ENCODE measurements around the gene KRT6A. TPM values are rescaled to one million over a fixed set of nuclear protein-coding genes. Genes with fewer than 3 reads are reported as not detected.
"Not testable (repeated sequence)": the region's sequence is repeated elsewhere in the genome, so short reads cannot be mapped to it uniquely, and the experiment has no call there.

KRT6A gene
- total RNA-seq, 4 donors from 2014 or later = 0.30 TPM; not detected in 3

GRCh38 chr12:52454411-52455201 is 38.5 kb downstream of the KRT6A start:
- Histone ChIP-seq H3K4me3 (no peak overlapping the region), H3K27me3 (no peaks in the 10 kb centered on the region), H3K4me1 (peaks cover 0 to 6% (median 0%) of the 10 kb centered on the region in 4 donors), H3K9me3 (no peaks in the 10 kb centered on the region), H3K27ac (peak overlapping the region in 2 of 4 donors; percentile 6 to 29), H3K36me3 (no peaks in the 10 kb centered on the region)
- no peak for TF ChIP-seq POLR2A (IDR thresholded peaks at IDR 0.05)
- TF ChIP-seq EP300 (IDR thresholded peaks at IDR 0.05) = no peak
- TF ChIP-seq CTCF (IDR thresholded peaks at IDR 0.05) = no peak
- no peak for DNase-seq (ENCODE audit: low spot score in 2 of 2)
- 29 to 33% methylated on average over 3 of the region's 3 CpGs for WGBS, 2 donors

- Histone ChIP-seq H3K9me3 (no peaks in the 10 kb centered on the region), H3K27ac (no peak within 1 kb of the TSS), H3K4me3 (no peak within 1 kb of the TSS), H3K36me3 (no peaks in the 10 kb centered on the region), H3K27me3 (no peaks in the 10 kb centered on the region), H3K4me1 (peaks cover 0 to 6% (median 0%) of the 10 kb centered on the region in 4 donors)
- DNase-seq (ENCODE audit: low spot score in 2 of 2) = no peak
- 71 to 78% methylated on average over 6 of the region's 6 CpGs for WGBS, 2 donors
- TF ChIP-seq EP300 (IDR thresholded peaks at IDR 0.05) (no peak), CTCF (IDR thresholded peaks at IDR 0.05) (no peak), POLR2A (IDR thresholded peaks at IDR 0.05) (no peak)
Measured at GRCh38 chr12:52452101-52452500, 41.0 kb downstream of the KRT6A start, which contains the start of gene KRT6B. Gene KRT6B, minus strand, starts transcription at chr12:52452146. Its CDS starts 68 bp downstream, at chr12:52452078.

- Histone ChIP-seq H3K9me3 (no peaks in the 10 kb centered on the region), H3K4me3 (no peak overlapping the region), H3K27me3 (peaks cover 0 to 3% of the 10 kb centered on the region in 2 donors), H3K27ac (no peak overlapping the region), H3K36me3 (no peaks in the 10 kb centered on the region), H3K4me1 (no peaks in the 10 kb centered on the region)
- 53 to 58% methylated on average over 3 of the region's 3 CpGs for WGBS, 2 donors
- no peak for TF ChIP-seq EP300 (IDR thresholded peaks at IDR 0.05)
- no peak for TF ChIP-seq CTCF (IDR thresholded peaks at IDR 0.05)
- TF ChIP-seq POLR2A (IDR thresholded peaks at IDR 0.05) = no peak
- no peak for DNase-seq (ENCODE audit: low spot score in 2 of 2)
Measured at GRCh38 chr12:52448228-52448627, 44.8 kb downstream of the KRT6A start.

GRCh38 chr12:52447196-52447595 is 45.9 kb downstream of the KRT6A start:
- not testable (repeated sequence) for DNase-seq (ENCODE audit: low spot score in 2 of 2); H3K36me3 ChIP-seq; H3K9me3 ChIP-seq; H3K4me3 ChIP-seq; H3K27me3 ChIP-seq; H3K27ac ChIP-seq; H3K4me1 ChIP-seq
- 89 to 95% methylated on average over 8 to 11 of the region's 11 CpGs for WGBS, 2 donors

- H3K27ac ChIP-seq = no peak overlapping the region
- H3K4me1 ChIP-seq = peaks cover 0 to 4% (median 0%) of the 10 kb centered on the region in 4 donors
- DNase-seq (ENCODE audit: low spot score in 2 of 2) = no peak
- no peak overlapping the region for H3K4me3 ChIP-seq
- H3K9me3 ChIP-seq = no peaks in the 10 kb centered on the region
- H3K27me3 ChIP-seq = peaks cover 0 to 3% of the 10 kb centered on the region in 2 donors
- H3K36me3 ChIP-seq = no peaks in the 10 kb centered on the region
- WGBS, 2 donors = 74 to 77% methylated on average over 6 of the region's 6 CpGs
- TF ChIP-seq CTCF (IDR thresholded peaks at IDR 0.05) (no peak), EP300 (IDR thresholded peaks at IDR 0.05) (no peak), POLR2A (IDR thresholded peaks at IDR 0.05) (no peak)
Measured at GRCh38 chr12:52446367-52447045, 46.6 kb downstream of the KRT6A start.
